ENCODE measurements around the gene PDIA5. TPM values are rescaled to one million over a fixed set of nuclear protein-coding genes. Genes with fewer than 3 reads are reported as not detected.
A peak's percentile ranks its signal among the peaks of the same experiment; 100 is the strongest.

PDIA5 gene
- total RNA-seq, 1 donor = 54.3 TPM

DNA sequence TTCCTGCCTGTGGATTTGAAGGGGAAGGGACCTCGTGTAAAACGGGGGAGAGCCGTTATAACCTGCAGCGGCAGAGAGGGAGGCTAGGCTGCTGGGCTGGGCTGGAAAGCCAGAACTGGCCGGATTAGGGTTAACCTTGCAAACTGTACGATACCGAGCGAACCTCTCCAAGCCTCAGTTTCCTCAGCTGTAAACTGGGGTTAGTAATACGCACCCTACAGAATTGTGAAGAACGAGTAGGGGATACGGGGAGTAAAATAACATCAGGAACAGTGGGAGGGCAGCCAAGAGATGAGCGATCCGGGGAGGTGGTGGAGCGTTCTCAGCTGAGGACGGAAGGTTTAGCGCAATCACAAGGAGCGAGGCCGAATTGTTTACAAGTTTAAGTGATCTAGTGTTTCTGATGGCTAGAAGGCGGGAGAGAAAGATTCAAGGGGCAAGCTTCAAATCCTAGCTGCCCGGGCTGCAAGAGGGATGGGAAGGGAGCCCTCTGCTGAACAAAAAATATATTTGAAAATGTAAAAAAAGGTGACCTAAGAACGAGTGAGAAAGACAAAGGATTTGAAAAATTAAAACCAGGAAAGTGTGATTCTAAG lies 38.5 kb upstream of the PDIA5 start:
- peaks cover 2% of the 10 kb centered on the region for H4K20me1 ChIP-seq (ENCODE audit: insufficient read depth, low read length)
- H3K27me3 ChIP-seq (ENCODE audit: insufficient read depth, low read length) = peaks cover 97% of the 10 kb centered on the region
- H3K4me1 ChIP-seq (ENCODE audit: insufficient read depth, low read length) = peaks cover 17% of the 10 kb centered on the region
- peak overlapping the region; percentile 77 for H2AFZ ChIP-seq (ENCODE audit: low read length)
- no peaks in the 10 kb centered on the region for H3K79me2 ChIP-seq (ENCODE audit: insufficient read depth, low read length)
- H3K27ac ChIP-seq (ENCODE audit: low read depth, low read length) = no peak overlapping the region
- H3K36me3 ChIP-seq (ENCODE audit: insufficient read depth, low read length) = no peaks in the 10 kb centered on the region
- peak overlapping the region; percentile 67 for H3K4me3 ChIP-seq (ENCODE audit: insufficient read depth, low read length)
- TF ChIP-seq, protein P1, sequence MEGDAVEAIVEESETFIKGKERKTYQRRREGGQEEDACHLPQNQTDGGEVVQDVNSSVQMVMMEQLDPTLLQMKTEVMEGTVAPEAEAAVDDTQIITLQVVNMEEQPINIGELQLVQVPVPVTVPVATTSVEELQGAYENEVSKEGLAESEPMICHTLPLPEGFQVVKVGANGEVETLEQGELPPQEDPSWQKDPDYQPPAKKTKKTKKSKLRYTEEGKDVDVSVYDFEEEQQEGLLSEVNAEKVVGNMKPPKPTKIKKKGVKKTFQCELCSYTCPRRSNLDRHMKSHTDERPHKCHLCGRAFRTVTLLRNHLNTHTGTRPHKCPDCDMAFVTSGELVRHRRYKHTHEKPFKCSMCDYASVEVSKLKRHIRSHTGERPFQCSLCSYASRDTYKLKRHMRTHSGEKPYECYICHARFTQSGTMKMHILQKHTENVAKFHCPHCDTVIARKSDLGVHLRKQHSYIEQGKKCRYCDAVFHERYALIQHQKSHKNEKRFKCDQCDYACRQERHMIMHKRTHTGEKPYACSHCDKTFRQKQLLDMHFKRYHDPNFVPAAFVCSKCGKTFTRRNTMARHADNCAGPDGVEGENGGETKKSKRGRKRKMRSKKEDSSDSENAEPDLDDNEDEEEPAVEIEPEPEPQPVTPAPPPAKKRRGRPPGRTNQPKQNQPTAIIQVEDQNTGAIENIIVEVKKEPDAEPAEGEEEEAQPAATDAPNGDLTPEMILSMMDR (IDR thresholded peaks at IDR 0.05; ENCODE audit: extremely low read depth, low read depth, low read length) = peak; percentile 60
- H3K4me2 ChIP-seq (ENCODE audit: insufficient read depth, low read length) = peak overlapping the region; percentile 94
- DNase-seq (ENCODE audit: insufficient read length, low spot score, missing footprints) = peak; percentile 96
- H3K9me3 ChIP-seq (ENCODE audit: low read depth, low read length) = no peaks in the 10 kb centered on the region

DNA sequence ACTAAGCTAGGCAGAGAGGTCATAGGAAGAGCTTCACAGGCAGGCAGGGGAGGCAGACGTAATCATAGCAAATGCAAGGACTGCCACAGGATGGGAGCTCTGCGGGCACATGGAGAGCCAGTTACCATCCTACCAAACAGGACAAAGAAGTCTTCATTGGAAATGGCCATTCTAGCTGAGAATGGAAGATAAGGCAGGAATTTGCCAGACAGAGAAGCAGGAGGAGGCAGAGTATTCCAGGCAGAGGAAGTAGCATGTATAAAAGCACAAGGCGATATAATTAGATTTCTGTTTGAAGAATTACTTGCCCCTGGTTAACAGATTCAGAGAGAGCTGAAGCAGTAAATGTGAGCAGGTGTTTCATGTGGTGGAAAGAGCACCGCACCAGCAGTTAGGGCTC lies 35.8 kb upstream of the PDIA5 start:
- H3K36me3 ChIP-seq (ENCODE audit: insufficient read depth, low read length) = no peaks in the 10 kb centered on the region
- no peak for DNase-seq (ENCODE audit: insufficient read length, low spot score, missing footprints)
- H3K4me3 ChIP-seq (ENCODE audit: insufficient read depth, low read length) = no peak overlapping the region
- peaks cover 2% of the 10 kb centered on the region for H4K20me1 ChIP-seq (ENCODE audit: insufficient read depth, low read length)
- peaks cover 79% of the 10 kb centered on the region for H3K27me3 ChIP-seq (ENCODE audit: insufficient read depth, low read length)
- no peak overlapping the region for H2AFZ ChIP-seq (ENCODE audit: low read length)
- H3K4me2 ChIP-seq (ENCODE audit: insufficient read depth, low read length) = no peak overlapping the region
- no peak overlapping the region for H3K27ac ChIP-seq (ENCODE audit: low read depth, low read length)
- no peaks in the 10 kb centered on the region for H3K79me2 ChIP-seq (ENCODE audit: insufficient read depth, low read length)
- no peaks in the 10 kb centered on the region for H3K9me3 ChIP-seq (ENCODE audit: low read depth, low read length)
- TF ChIP-seq, protein P1 (IDR thresholded peaks at IDR 0.05; ENCODE audit: extremely low read depth, low read depth, low read length) = no peak
- peaks cover 17% of the 10 kb centered on the region for H3K4me1 ChIP-seq (ENCODE audit: insufficient read depth, low read length)

DNA sequence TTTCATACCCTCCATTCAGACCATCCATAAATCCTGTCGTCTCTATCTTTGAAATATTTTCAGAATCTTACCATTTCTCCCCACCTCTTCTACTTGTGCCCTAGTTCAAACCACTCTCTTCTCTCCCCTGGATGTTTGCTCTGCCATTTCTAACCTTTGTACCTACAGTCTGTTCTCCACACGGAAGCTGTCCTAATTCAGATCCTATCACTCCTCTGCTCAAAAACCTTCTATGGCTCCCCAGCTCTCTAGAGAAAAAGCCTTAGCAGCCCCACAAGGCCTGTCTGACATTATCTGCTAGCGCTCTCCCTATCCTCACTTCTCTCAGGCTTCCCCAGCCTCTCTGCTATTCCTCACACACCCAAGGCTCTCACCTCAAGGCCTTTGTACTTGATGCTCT lies 34.8 kb upstream of the PDIA5 start:
- H3K27me3 ChIP-seq (ENCODE audit: insufficient read depth, low read length) = peaks cover 70% of the 10 kb centered on the region

DNA sequence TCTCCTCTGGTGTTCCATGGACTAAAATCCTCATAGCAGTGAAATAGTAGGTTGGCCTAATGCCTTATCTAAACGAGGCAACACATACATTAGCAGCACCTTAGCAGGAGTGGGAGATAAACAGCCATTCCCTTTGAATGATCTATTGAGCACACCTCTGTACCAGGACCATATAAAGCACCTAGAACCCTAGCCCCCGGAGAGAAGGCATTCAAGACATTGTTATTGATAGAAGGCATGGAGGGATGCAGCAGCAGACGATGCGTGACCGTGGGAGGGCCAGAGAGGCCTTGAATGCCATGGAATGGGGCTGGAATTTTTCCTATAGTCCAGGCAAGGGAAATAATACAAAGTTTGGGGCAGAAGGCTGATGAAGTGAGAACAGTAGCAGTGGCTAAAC lies 32.7 kb upstream of the PDIA5 start:
- no peak overlapping the region for H3K27ac ChIP-seq (ENCODE audit: low read depth, low read length)
- H3K4me1 ChIP-seq (ENCODE audit: insufficient read depth, low read length) = peaks cover 11% of the 10 kb centered on the region
- H3K4me2 ChIP-seq (ENCODE audit: insufficient read depth, low read length) = no peak overlapping the region
- TF ChIP-seq, protein P1 (IDR thresholded peaks at IDR 0.05; ENCODE audit: extremely low read depth, low read depth, low read length) = no peak
- H3K36me3 ChIP-seq (ENCODE audit: insufficient read depth, low read length) = no peaks in the 10 kb centered on the region
- H2AFZ ChIP-seq (ENCODE audit: low read length) = no peak overlapping the region
- no peak for DNase-seq (ENCODE audit: insufficient read length, low spot score, missing footprints)
- peaks cover 59% of the 10 kb centered on the region for H3K27me3 ChIP-seq (ENCODE audit: insufficient read depth, low read length)
- H4K20me1 ChIP-seq (ENCODE audit: insufficient read depth, low read length) = no peaks in the 10 kb centered on the region
- no peaks in the 10 kb centered on the region for H3K79me2 ChIP-seq (ENCODE audit: insufficient read depth, low read length)
- no peak overlapping the region for H3K4me3 ChIP-seq (ENCODE audit: insufficient read depth, low read length)
- H3K9me3 ChIP-seq (ENCODE audit: low read depth, low read length) = no peaks in the 10 kb centered on the region

More for the DNA sequence above, 34.8 kb upstream of the PDIA5 start:
- Histone ChIP-seq H2AFZ (ENCODE audit: low read length) (no peak overlapping the region), H3K79me2 (ENCODE audit: insufficient read depth, low read length) (no peaks in the 10 kb centered on the region), H3K9me3 (ENCODE audit: low read depth, low read length) (no peaks in the 10 kb centered on the region), H3K4me3 (ENCODE audit: insufficient read depth, low read length) (no peak overlapping the region), H3K4me1 (ENCODE audit: insufficient read depth, low read length) (peaks cover 19% of the 10 kb centered on the region), H3K36me3 (ENCODE audit: insufficient read depth, low read length) (no peaks in the 10 kb centered on the region), H3K4me2 (ENCODE audit: insufficient read depth, low read length) (no peak overlapping the region), H4K20me1 (ENCODE audit: insufficient read depth, low read length) (peaks cover 2% of the 10 kb centered on the region), H3K27ac (ENCODE audit: low read depth, low read length) (no peak overlapping the region)
- TF ChIP-seq, protein P1 (IDR thresholded peaks at IDR 0.05; ENCODE audit: extremely low read depth, low read depth, low read length) = no peak
- DNase-seq (ENCODE audit: insufficient read length, low spot score, missing footprints) = no peak

Measured in osteoblast (primary cell).